ENCODE measurements around the gene ENPP6. TPM values are rescaled to one million over a fixed set of nuclear protein-coding genes. Genes with fewer than 3 reads are reported as not detected.

The ENPP6 gene
- total and polyA plus RNA-seq, 4 donors: 0.05 to 0.08 (median 0.05) TPM; not detected in 1

DNA sequence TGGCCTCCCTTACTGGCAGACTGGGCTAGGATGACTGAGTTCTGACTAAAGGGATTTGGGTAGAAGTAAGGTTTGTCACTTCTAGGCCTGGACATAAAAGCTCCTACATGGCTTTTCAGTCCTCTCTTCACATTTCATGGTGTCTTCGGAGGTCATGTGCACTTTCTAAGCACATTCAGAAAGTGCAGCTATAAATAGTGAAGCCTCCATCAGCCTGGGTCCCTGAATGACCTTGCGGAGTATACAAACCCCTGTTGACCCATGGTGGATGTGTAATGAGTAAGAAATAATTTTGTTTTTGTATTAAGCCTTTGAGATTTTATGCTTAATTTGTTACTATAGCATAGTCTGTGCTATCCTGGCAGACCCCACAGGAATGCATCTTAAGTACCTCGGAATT, 158.6 kb downstream of the ENPP6 start:
- no peaks in the 10 kb centered on the region for H3K27me3 ChIP-seq (ENCODE audit: control insufficient read depth in 4 of 4, insufficient read depth in 4 of 4, low read length in 3 of 4)

DNA sequence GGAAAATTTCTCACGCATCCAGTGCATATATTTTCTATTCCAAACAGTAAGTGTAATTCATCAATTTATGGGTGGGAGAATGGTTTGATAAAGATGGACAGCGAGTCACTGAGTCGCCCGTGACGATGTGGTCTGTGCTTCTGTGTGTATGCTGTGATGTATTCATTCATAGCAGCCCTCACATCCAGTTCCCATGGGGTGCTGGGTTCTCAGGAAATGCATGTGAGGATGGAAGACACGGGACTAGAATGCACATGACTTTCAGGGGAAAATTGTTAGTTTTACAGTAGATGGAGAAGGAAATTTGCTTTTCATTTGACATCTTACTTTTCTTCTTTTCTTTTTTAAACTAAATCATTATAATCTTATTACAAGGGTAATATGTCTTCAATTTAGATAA, 159.6 kb downstream of the ENPP6 start:
- no peak overlapping the region for H3K27ac ChIP-seq (ENCODE audit: low read depth in 1 of 2, low read length in 2 of 2)
- H3K4me3 ChIP-seq (ENCODE audit: low read depth in 1 of 3, low read length in 3 of 3): no peak overlapping the region
- 95% methylated on average over 6 of the region's 6 CpGs for WGBS
- no peaks in the 10 kb centered on the region for H3K4me1 ChIP-seq (ENCODE audit: control insufficient read depth in 4 of 4, insufficient read depth in 4 of 4, low read length in 3 of 4)
- H3K27me3 ChIP-seq (ENCODE audit: control insufficient read depth in 4 of 4, insufficient read depth in 4 of 4, low read length in 3 of 4): no peaks in the 10 kb centered on the region
- no peak for DNase-seq (ENCODE audit: low spot score)
- TF ChIP-seq FOXA2 (IDR thresholded peaks at IDR 0.05): no peak
- TF ChIP-seq NR2F2 (IDR thresholded peaks at IDR 0.05): no peak
- TF ChIP-seq, protein P1, sequence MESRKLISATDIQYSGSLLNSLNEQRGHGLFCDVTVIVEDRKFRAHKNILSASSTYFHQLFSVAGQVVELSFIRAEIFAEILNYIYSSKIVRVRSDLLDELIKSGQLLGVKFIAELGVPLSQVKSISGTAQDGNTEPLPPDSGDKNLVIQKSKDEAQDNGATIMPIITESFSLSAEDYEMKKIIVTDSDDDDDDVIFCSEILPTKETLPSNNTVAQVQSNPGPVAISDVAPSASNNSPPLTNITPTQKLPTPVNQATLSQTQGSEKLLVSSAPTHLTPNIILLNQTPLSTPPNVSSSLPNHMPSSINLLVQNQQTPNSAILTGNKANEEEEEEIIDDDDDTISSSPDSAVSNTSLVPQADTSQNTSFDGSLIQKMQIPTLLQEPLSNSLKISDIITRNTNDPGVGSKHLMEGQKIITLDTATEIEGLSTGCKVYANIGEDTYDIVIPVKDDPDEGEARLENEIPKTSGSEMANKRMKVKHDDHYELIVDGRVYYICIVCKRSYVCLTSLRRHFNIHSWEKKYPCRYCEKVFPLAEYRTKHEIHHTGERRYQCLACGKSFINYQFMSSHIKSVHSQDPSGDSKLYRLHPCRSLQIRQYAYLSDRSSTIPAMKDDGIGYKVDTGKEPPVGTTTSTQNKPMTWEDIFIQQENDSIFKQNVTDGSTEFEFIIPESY (IDR thresholded peaks at IDR 0.05): no peak
- TF ChIP-seq, protein P2, sequence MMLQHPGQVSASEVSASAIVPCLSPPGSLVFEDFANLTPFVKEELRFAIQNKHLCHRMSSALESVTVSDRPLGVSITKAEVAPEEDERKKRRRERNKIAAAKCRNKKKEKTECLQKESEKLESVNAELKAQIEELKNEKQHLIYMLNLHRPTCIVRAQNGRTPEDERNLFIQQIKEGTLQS (IDR thresholded peaks at IDR 0.05): no peak
- TF ChIP-seq HNF4G (IDR thresholded peaks at IDR 0.05): no peak
- TF ChIP-seq, protein P3, sequence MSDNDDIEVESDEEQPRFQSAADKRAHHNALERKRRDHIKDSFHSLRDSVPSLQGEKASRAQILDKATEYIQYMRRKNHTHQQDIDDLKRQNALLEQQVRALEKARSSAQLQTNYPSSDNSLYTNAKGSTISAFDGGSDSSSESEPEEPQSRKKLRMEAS (IDR thresholded peaks at IDR 0.05): no peak
- TF ChIP-seq RAD21 (IDR thresholded peaks at IDR 0.05): no peak
- TF ChIP-seq JUND (IDR thresholded peaks at IDR 0.05): no peak
- TF ChIP-seq RXRA (IDR thresholded peaks at IDR 0.05): no peak
- TF ChIP-seq, protein P4, sequence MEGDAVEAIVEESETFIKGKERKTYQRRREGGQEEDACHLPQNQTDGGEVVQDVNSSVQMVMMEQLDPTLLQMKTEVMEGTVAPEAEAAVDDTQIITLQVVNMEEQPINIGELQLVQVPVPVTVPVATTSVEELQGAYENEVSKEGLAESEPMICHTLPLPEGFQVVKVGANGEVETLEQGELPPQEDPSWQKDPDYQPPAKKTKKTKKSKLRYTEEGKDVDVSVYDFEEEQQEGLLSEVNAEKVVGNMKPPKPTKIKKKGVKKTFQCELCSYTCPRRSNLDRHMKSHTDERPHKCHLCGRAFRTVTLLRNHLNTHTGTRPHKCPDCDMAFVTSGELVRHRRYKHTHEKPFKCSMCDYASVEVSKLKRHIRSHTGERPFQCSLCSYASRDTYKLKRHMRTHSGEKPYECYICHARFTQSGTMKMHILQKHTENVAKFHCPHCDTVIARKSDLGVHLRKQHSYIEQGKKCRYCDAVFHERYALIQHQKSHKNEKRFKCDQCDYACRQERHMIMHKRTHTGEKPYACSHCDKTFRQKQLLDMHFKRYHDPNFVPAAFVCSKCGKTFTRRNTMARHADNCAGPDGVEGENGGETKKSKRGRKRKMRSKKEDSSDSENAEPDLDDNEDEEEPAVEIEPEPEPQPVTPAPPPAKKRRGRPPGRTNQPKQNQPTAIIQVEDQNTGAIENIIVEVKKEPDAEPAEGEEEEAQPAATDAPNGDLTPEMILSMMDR (IDR thresholded peaks at IDR 0.05; ENCODE audit: low read depth, low read length, missing input control): no peak
- TF ChIP-seq, protein P5, sequence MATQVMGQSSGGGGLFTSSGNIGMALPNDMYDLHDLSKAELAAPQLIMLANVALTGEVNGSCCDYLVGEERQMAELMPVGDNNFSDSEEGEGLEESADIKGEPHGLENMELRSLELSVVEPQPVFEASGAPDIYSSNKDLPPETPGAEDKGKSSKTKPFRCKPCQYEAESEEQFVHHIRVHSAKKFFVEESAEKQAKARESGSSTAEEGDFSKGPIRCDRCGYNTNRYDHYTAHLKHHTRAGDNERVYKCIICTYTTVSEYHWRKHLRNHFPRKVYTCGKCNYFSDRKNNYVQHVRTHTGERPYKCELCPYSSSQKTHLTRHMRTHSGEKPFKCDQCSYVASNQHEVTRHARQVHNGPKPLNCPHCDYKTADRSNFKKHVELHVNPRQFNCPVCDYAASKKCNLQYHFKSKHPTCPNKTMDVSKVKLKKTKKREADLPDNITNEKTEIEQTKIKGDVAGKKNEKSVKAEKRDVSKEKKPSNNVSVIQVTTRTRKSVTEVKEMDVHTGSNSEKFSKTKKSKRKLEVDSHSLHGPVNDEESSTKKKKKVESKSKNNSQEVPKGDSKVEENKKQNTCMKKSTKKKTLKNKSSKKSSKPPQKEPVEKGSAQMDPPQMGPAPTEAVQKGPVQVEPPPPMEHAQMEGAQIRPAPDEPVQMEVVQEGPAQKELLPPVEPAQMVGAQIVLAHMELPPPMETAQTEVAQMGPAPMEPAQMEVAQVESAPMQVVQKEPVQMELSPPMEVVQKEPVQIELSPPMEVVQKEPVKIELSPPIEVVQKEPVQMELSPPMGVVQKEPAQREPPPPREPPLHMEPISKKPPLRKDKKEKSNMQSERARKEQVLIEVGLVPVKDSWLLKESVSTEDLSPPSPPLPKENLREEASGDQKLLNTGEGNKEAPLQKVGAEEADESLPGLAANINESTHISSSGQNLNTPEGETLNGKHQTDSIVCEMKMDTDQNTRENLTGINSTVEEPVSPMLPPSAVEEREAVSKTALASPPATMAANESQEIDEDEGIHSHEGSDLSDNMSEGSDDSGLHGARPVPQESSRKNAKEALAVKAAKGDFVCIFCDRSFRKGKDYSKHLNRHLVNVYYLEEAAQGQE (IDR thresholded peaks at IDR 0.05): no peak
- no peak for TF ChIP-seq TAF1 (conservative IDR thresholded peaks at IDR 0.05)
- TF ChIP-seq HNF4A (conservative IDR thresholded peaks at IDR 0.05): no peak
- TF ChIP-seq SP1 (IDR thresholded peaks at IDR 0.05): no peak
- no peak for TF ChIP-seq YY1 (IDR thresholded peaks at IDR 0.05)
- no peaks in the 10 kb centered on the region for H3K36me3 ChIP-seq (ENCODE audit: control insufficient read depth in 4 of 4, insufficient read depth in 3 of 4, low read depth in 1 of 4, low read length in 3 of 4)
- H3K9ac ChIP-seq (ENCODE audit: low read depth in 1 of 2, low read length in 2 of 2): no peak overlapping the region
- no peaks in the 10 kb centered on the region for H3K9me3 ChIP-seq (ENCODE audit: control insufficient read depth in 4 of 4, low read length in 3 of 4)

More for the DNA sequence above, 158.6 kb downstream of the ENPP6 start:
- DNase-seq (ENCODE audit: low spot score): no peak
- Histone ChIP-seq H3K36me3 (ENCODE audit: control insufficient read depth in 4 of 4, insufficient read depth in 3 of 4, low read depth in 1 of 4, low read length in 3 of 4) (no peaks in the 10 kb centered on the region), H3K4me3 (ENCODE audit: low read depth in 1 of 3, low read length in 3 of 3) (no peak overlapping the region), H3K9me3 (ENCODE audit: control insufficient read depth in 4 of 4, low read length in 3 of 4) (no peaks in the 10 kb centered on the region), H3K4me1 (ENCODE audit: control insufficient read depth in 4 of 4, insufficient read depth in 4 of 4, low read length in 3 of 4) (no peaks in the 10 kb centered on the region), H3K9ac (ENCODE audit: low read depth in 1 of 2, low read length in 2 of 2) (no peak overlapping the region), H3K27ac (ENCODE audit: low read depth in 1 of 2, low read length in 2 of 2) (no peak overlapping the region)
- TF ChIP-seq, protein P1 (IDR thresholded peaks at IDR 0.05): no peak
- TF ChIP-seq JUND (IDR thresholded peaks at IDR 0.05) (no peak), RAD21 (IDR thresholded peaks at IDR 0.05) (no peak), EGR1 (IDR thresholded peaks at IDR 0.05; ENCODE audit: low read depth in 2 of 2) (no peak), HNF4A (conservative IDR thresholded peaks at IDR 0.05) (no peak)
- TF ChIP-seq, protein P3 (IDR thresholded peaks at IDR 0.05): no peak
- WGBS: 93% methylated on average over 3 of the region's 3 CpGs
